ENCODE results near the gene QRICH1. TPM values are rescaled to one million over a fixed set of nuclear protein-coding genes. Genes with fewer than 3 reads are reported as not detected.

QRICH1 gene
- total RNA-seq, 1 experiment from 2014 or later = 107 TPM

DNA sequence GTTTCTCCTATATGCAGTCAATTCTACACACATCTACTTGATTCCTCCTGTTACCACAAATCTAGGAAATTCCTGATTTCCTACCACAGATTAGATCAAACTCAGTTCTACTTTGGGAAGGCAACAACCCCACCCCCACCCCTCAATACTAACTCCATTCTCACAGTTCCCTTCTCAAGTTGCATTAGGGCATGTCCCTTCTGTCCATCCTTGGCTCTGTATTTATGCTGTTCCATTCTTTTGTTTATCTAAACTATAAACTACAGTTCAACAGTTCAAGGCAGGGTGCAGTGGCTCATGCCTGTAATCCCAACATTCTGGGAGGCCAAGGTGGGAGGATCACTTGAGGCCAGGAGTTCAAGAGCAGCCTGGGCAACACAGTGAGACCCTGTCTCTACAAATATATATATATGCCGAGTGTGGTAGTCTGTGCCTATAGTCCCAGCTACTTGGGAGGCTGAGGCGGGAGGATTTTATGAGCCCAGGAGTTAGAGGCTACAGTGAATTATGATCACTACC lies 39.5 kb downstream of the QRICH1 start:
- Mint-ChIP-seq H3K27ac (ENCODE audit: unreplicated experiment) (no peak overlapping the region), H3K4me3 (ENCODE audit: low read depth, unreplicated experiment) (no peak overlapping the region), H3K9me3 (ENCODE audit: low read depth, unreplicated experiment) (no peaks in the 10 kb centered on the region), H3K36me3 (ENCODE audit: insufficient read depth, unreplicated experiment) (peaks cover 45% of the 10 kb centered on the region), H3K4me1 (ENCODE audit: low read depth, unreplicated experiment) (peaks cover 8% of the 10 kb centered on the region), H3K27me3 (ENCODE audit: unreplicated experiment) (no peaks in the 10 kb centered on the region)
- no peak for DNase-seq
- intact Hi-C loops (cut with micrococcal nuclease; ENCODE audit: unreplicated experiment) = no loop called here
- no TSS peak for BruUV-seq (replicated peaks)
- TF ChIP-seq, protein P1, sequence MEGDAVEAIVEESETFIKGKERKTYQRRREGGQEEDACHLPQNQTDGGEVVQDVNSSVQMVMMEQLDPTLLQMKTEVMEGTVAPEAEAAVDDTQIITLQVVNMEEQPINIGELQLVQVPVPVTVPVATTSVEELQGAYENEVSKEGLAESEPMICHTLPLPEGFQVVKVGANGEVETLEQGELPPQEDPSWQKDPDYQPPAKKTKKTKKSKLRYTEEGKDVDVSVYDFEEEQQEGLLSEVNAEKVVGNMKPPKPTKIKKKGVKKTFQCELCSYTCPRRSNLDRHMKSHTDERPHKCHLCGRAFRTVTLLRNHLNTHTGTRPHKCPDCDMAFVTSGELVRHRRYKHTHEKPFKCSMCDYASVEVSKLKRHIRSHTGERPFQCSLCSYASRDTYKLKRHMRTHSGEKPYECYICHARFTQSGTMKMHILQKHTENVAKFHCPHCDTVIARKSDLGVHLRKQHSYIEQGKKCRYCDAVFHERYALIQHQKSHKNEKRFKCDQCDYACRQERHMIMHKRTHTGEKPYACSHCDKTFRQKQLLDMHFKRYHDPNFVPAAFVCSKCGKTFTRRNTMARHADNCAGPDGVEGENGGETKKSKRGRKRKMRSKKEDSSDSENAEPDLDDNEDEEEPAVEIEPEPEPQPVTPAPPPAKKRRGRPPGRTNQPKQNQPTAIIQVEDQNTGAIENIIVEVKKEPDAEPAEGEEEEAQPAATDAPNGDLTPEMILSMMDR (IDR thresholded peaks at IDR 0.05; ENCODE audit: unreplicated experiment) = no peak
- CTCF ChIA-PET = no interaction called here

DNA sequence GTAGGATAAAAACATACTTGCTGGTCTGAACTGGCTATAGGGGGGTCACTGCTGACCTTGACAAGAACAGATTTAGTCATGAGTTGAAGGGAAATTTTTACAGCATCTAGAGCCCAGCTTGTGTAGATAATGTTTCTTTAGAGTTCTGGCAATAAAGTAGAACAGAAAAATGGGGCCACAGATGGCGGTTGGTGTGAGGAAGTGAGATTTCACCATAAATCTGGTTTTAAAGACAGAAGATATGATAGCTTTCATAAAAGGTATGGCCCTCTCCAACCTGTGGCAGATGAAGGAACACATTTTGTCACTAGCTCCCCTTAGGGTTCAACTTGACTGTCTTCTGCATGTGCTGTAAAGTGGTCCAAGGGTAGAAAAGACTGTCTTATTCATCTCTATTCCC lies 40.3 kb downstream of the QRICH1 start:
- no peak for DNase-seq
- Mint-ChIP-seq H3K4me1 (ENCODE audit: low read depth, unreplicated experiment) (peaks cover 8% of the 10 kb centered on the region), H3K36me3 (ENCODE audit: insufficient read depth, unreplicated experiment) (peaks cover 38% of the 10 kb centered on the region), H3K9me3 (ENCODE audit: low read depth, unreplicated experiment) (no peaks in the 10 kb centered on the region), H3K4me3 (ENCODE audit: low read depth, unreplicated experiment) (no peak overlapping the region), H3K27me3 (ENCODE audit: unreplicated experiment) (no peaks in the 10 kb centered on the region), H3K27ac (ENCODE audit: unreplicated experiment) (no peak overlapping the region)
- intact Hi-C loops (cut with micrococcal nuclease; ENCODE audit: unreplicated experiment) = no loop called here
- CTCF ChIA-PET = no interaction called here
- no TSS peak for BruUV-seq (replicated peaks)
- TF ChIP-seq, protein P1 (IDR thresholded peaks at IDR 0.05; ENCODE audit: unreplicated experiment) = no peak

DNA sequence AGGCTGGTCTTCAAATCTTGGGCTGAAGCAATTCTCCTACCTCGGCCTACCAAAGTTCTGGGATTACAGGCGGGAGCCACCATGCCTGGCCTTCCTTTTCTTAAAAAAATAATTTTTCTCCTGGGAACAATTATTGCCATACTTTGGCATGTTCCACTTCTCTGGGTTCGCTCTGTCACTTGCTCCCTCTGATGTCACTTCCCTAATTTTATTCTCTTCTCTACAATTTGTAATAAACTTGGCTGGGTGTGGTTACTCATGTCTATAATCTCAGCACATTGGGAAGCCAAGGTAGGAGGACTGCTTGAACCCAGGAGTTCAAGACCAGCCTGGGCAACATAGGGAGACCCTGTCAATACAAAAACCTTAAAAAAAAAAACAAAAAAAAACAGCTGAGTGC lies 58.6 kb downstream of the QRICH1 start:
- intact Hi-C loops (cut with micrococcal nuclease; ENCODE audit: unreplicated experiment) = no loop called here
- CTCF ChIA-PET = no interaction called here
- H3K27me3 Mint-ChIP-seq (ENCODE audit: unreplicated experiment) = no peaks in the 10 kb centered on the region
- H3K4me1 Mint-ChIP-seq (ENCODE audit: low read depth, unreplicated experiment) = no peaks in the 10 kb centered on the region
- H3K27ac Mint-ChIP-seq (ENCODE audit: unreplicated experiment) = no peak overlapping the region
- peaks cover 28% of the 10 kb centered on the region for H3K36me3 Mint-ChIP-seq (ENCODE audit: insufficient read depth, unreplicated experiment)
- TF ChIP-seq, protein P1 (IDR thresholded peaks at IDR 0.05; ENCODE audit: unreplicated experiment) = no peak
- no peaks in the 10 kb centered on the region for H3K9me3 Mint-ChIP-seq (ENCODE audit: low read depth, unreplicated experiment)
- no TSS peak for BruUV-seq (replicated peaks)
- H3K4me3 Mint-ChIP-seq (ENCODE audit: low read depth, unreplicated experiment) = no peak overlapping the region
- no peak for DNase-seq

DNA sequence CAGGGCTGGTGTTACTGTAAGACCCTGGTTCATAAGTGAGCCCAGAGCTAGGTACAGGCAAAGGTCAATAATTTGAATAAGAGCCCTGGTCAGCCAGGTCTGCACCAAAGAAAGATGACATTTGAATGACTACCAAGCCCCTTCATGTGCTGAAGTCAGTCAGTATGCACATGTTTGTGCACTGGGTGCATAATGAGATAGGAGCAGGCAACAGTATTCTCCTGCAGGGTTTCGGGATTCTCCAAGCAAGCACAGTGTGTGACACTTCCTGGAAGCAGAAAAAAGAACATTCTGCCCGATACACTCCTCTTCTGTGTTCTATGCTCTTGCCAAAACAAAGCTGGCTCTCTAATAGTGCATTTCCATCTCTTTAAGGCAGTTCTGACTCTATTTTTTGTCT lies 59.2 kb downstream of the QRICH1 start:
- CTCF ChIA-PET = interaction anchor here (0.6 kb wide), 1 partner anchor 337 kb away, joined by 3 read pairs; no protein-coding TSS in a partner anchor
- no peak overlapping the region for H3K4me3 Mint-ChIP-seq (ENCODE audit: low read depth, unreplicated experiment)
- H3K36me3 Mint-ChIP-seq (ENCODE audit: insufficient read depth, unreplicated experiment) = peaks cover 32% of the 10 kb centered on the region
- H3K9me3 Mint-ChIP-seq (ENCODE audit: low read depth, unreplicated experiment) = no peaks in the 10 kb centered on the region
- peaks cover 2% of the 10 kb centered on the region for H3K4me1 Mint-ChIP-seq (ENCODE audit: low read depth, unreplicated experiment)
- no TSS peak for BruUV-seq (replicated peaks)
- no peak overlapping the region for H3K27ac Mint-ChIP-seq (ENCODE audit: unreplicated experiment)
- intact Hi-C loops (cut with micrococcal nuclease; ENCODE audit: unreplicated experiment) = no loop called here
- TF ChIP-seq, protein P1 (IDR thresholded peaks at IDR 0.05; ENCODE audit: unreplicated experiment) = no peak
- DNase-seq = no peak
- no peaks in the 10 kb centered on the region for H3K27me3 Mint-ChIP-seq (ENCODE audit: unreplicated experiment)

All from Calu3 (cell line).